Measurements from ENCODE around the gene PRPS1L1. TPM values are rescaled to one million over a fixed set of nuclear protein-coding genes. Genes with fewer than 3 reads are reported as not detected.

The PRPS1L1 gene
- total RNA-seq, 1 donor from 2014 or later: not detected

DNA sequence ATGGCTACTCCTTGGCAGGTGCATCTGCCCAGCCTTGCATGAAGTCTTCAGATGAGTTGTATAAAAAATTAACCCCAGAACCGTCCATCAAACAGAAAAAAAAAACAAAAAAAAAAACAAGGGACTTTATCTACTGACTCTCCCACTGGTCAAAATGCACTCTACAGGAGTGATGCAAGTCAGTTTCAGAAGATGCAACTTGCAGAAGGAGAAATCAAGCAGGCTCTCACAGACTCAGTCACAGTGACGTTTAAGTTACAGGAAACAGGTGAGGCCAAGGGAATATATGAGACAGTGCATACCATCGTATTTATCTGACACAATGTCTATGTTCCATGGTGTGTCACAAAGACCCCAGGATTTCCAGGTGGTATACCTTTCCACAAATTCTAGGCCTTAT is 17.5 kb upstream of the PRPS1L1 start:
- Histone ChIP-seq H3K36me3 (no peaks in the 10 kb centered on the region), H3K27ac (no peak overlapping the region), H3K4me3 (no peak overlapping the region), H3K4me1 (no peaks in the 10 kb centered on the region), H3K27me3 (no peaks in the 10 kb centered on the region), H3K9me3 (no peaks in the 10 kb centered on the region)
- DNase-seq (ENCODE audit: extremely low spot score in 2 of 2): no peak
- TF ChIP-seq POLR2A (IDR thresholded peaks at IDR 0.05) (no peak), POLR2AphosphoS5 (IDR thresholded peaks at IDR 0.05; ENCODE audit: insufficient read depth in 1 of 2, low read depth in 1 of 2) (no peak)
- TF ChIP-seq, protein P1, sequence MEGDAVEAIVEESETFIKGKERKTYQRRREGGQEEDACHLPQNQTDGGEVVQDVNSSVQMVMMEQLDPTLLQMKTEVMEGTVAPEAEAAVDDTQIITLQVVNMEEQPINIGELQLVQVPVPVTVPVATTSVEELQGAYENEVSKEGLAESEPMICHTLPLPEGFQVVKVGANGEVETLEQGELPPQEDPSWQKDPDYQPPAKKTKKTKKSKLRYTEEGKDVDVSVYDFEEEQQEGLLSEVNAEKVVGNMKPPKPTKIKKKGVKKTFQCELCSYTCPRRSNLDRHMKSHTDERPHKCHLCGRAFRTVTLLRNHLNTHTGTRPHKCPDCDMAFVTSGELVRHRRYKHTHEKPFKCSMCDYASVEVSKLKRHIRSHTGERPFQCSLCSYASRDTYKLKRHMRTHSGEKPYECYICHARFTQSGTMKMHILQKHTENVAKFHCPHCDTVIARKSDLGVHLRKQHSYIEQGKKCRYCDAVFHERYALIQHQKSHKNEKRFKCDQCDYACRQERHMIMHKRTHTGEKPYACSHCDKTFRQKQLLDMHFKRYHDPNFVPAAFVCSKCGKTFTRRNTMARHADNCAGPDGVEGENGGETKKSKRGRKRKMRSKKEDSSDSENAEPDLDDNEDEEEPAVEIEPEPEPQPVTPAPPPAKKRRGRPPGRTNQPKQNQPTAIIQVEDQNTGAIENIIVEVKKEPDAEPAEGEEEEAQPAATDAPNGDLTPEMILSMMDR (IDR thresholded peaks at IDR 0.05): no peak
- intact Hi-C loops (cut with DNase I): loop anchor here (2.0 kb wide), 1 partner anchor 18 kb away; no protein-coding TSS in a partner anchor

DNA sequence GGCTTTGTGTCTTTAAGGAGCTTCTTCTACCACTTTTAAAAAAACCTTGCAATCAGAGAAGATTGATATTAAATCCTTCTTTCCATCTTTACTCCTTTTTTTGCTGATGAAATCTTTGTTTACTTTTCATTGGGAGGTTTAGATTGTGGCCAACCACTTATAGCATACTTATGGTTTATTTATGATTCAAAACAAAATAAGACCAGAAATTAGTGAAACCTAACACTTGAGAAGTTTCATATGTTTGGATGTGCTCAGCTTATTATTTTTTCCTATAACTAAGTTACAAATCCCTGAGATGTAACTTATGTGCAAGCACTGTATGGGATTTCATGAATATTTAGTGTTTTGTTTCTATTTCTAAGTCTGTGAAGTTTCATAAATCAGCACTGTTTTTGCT is 13.5 kb upstream of the PRPS1L1 start:
- H3K27ac ChIP-seq: no peak overlapping the region
- no peaks in the 10 kb centered on the region for H3K36me3 ChIP-seq
- intact Hi-C loops (cut with DNase I): no loop called here
- no peak for TF ChIP-seq POLR2A (IDR thresholded peaks at IDR 0.05)
- TF ChIP-seq, protein P1 (IDR thresholded peaks at IDR 0.05): no peak
- TF ChIP-seq POLR2AphosphoS5 (IDR thresholded peaks at IDR 0.05; ENCODE audit: insufficient read depth in 1 of 2, low read depth in 1 of 2): no peak
- DNase-seq (ENCODE audit: extremely low spot score in 2 of 2): no peak
- H3K4me1 ChIP-seq: no peaks in the 10 kb centered on the region
- H3K4me3 ChIP-seq: no peak overlapping the region
- no peaks in the 10 kb centered on the region for H3K9me3 ChIP-seq
- H3K27me3 ChIP-seq: no peaks in the 10 kb centered on the region

DNA sequence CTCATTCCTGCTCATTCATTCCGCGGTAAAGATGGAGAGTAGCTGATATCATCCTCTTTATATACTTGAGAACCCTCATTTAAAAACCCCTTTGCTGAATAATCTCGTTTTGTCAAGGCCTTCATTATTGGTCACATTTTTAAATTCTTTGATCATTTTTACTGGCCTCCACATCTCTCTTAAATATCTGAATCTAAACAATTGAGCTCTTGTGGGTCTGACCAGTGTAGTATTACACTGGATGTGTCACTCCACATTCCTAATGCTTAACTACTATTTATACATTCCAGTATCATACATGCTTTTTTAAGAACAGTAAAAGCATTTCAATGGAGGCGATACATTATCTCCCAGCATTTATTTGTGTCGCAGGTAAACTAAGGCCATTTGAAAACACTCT is 12.6 kb upstream of the PRPS1L1 start:
- Histone ChIP-seq H3K27ac (no peak overlapping the region), H3K9me3 (no peaks in the 10 kb centered on the region), H3K27me3 (no peaks in the 10 kb centered on the region), H3K36me3 (no peaks in the 10 kb centered on the region), H3K4me3 (no peak overlapping the region), H3K4me1 (no peaks in the 10 kb centered on the region)
- intact Hi-C loops (cut with DNase I): no loop called here
- TF ChIP-seq, protein P1 (IDR thresholded peaks at IDR 0.05): no peak
- TF ChIP-seq POLR2AphosphoS5 (IDR thresholded peaks at IDR 0.05; ENCODE audit: insufficient read depth in 1 of 2, low read depth in 1 of 2): no peak
- TF ChIP-seq POLR2A (IDR thresholded peaks at IDR 0.05): no peak
- DNase-seq (ENCODE audit: extremely low spot score in 2 of 2): no peak

DNA sequence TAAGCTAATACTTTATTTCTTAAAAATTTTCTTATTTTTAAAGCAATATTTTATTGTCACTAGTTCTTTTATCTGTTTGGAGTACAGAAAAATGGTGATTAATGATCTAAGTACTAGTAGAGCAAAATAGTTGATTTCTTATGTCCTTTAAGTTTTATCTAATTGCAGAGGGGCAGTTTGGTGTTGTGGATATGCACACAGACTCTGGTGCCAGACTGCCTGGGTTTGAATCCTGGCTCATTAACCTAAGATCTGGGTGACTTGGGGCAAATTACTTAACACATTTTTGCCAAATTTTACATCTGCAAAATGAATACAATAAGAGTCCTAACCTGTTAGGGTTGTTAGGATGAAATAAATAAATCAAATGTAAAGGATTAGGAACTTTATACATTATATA is 10.7 kb upstream of the PRPS1L1 start:
- H3K9me3 ChIP-seq: no peaks in the 10 kb centered on the region
- no peak overlapping the region for H3K27ac ChIP-seq
- H3K4me1 ChIP-seq: no peaks in the 10 kb centered on the region
- no peaks in the 10 kb centered on the region for H3K36me3 ChIP-seq
- intact Hi-C loops (cut with DNase I): no loop called here
- DNase-seq (ENCODE audit: extremely low spot score in 2 of 2): no peak
- H3K4me3 ChIP-seq: no peak overlapping the region
- TF ChIP-seq POLR2A (IDR thresholded peaks at IDR 0.05): no peak
- TF ChIP-seq, protein P1 (IDR thresholded peaks at IDR 0.05): no peak
- TF ChIP-seq POLR2AphosphoS5 (IDR thresholded peaks at IDR 0.05; ENCODE audit: insufficient read depth in 1 of 2, low read depth in 1 of 2): no peak
- H3K27me3 ChIP-seq: no peaks in the 10 kb centered on the region

DNA sequence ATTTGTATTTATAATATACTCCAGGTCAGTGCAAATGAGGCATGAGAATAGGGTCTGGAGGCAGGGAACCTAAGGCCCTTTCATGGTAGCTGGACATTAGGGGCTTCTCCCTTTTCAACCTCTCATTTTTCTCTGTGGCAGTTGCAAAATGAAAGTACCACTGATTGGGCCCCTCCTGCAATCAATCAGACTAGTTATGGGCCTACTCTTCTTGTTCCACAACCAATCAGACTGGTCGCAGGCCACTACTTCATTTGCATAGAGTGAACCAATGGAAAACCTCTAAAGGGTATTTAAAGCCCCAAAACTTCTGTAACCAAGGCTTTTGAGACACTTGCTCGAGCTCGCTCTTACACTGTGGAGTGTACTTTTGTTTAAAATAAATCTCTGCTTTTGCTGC is 10.0 kb upstream of the PRPS1L1 start:
- Histone ChIP-seq H3K27me3 (no peaks in the 10 kb centered on the region), H3K27ac (no peak overlapping the region), H3K4me1 (no peaks in the 10 kb centered on the region), H3K4me3 (no peak overlapping the region), H3K36me3 (no peaks in the 10 kb centered on the region), H3K9me3 (no peaks in the 10 kb centered on the region)
- no peak for TF ChIP-seq POLR2AphosphoS5 (IDR thresholded peaks at IDR 0.05; ENCODE audit: insufficient read depth in 1 of 2, low read depth in 1 of 2)
- TF ChIP-seq, protein P1 (IDR thresholded peaks at IDR 0.05): no peak
- TF ChIP-seq POLR2A (IDR thresholded peaks at IDR 0.05): no peak
- intact Hi-C loops (cut with DNase I): no loop called here
- DNase-seq (ENCODE audit: extremely low spot score in 2 of 2): no peak

Measured in vagina (tissue), 2 donors.